Adrenal gland (tissue), 12 donors: ENCODE measurements around the gene IL31RA. TPM values are rescaled to one million over a fixed set of nuclear protein-coding genes. Genes with fewer than 3 reads are reported as not detected.

Experiments
- DNase-seq, 7 donors: peaks; one replicate each; pipeline ENCODE4 v3.0.0-alpha.2; 2019 to 2020
- H3K27ac ChIP-seq, 5 donors: fragments of 200-600 bp; sonication (generic) in 4 of 5; 1 replicate in 3 of 5; 2 replicates in 2 of 5; pipeline versions ENCODE4 v1.5.1 to v1.8.0; 2016 to 2020; ENCODE audit warnings: mild to moderate bottlenecking in 1 of 5
- H3K27me3 ChIP-seq: fragments of 200-600 bp; 2 replicates; pipeline ENCODE4 v1.8.0; 2021
- H3K36me3 ChIP-seq, 2 donors: fragments of 200-600 bp; replicated peaks in 1 of 2; 1 replicate in 1 of 2; 2 replicates in 1 of 2; pipeline versions ENCODE4 v1.5.1 to v1.8.0; 2018 to 2022
- H3K4me1 ChIP-seq, 2 donors: fragments of 200-600 bp; replicated peaks in 1 of 2; 1 replicate in 1 of 2; 2 replicates in 1 of 2; pipeline versions ENCODE4 v1.5.1 to v1.8.0; 2018 to 2021
- H3K4me3 ChIP-seq, 4 donors: fragments of 200-600 bp; sonication (generic) in 3 of 4; one replicate each; pipeline ENCODE4 v1.5.1; 2016 to 2018
- H3K9me3 ChIP-seq, 3 donors: fragments of 200-600 bp; sonication (generic) in 1 of 3; replicated peaks in 1 of 3; 1 replicate in 2 of 3; 2 replicates in 1 of 3; pipeline versions ENCODE4 v1.5.1 to v1.8.0; 2016 to 2021
- CTCF ChIP-seq, 6 experiments: fragments of 450-650 bp in 4 of 6; fragments of 200-600 bp in 2 of 6; sonication (generic) in 1 of 6; IDR thresholded peaks; 1 replicate in 5 of 6; 2 replicates in 1 of 6; pipeline versions ENCODE4 v1.5.1 to v1.8.0; 2016 to 2021; ENCODE audit warnings: antibody characterized with exemption in 6 of 6, mild to moderate bottlenecking in 2 of 6, moderate library complexity in 1 of 6
- POLR2A ChIP-seq, 2 donors: fragments of 450-650 bp; IDR thresholded peaks; one replicate each; pipeline ENCODE4 v1.6.1; 2017; ENCODE audit warnings: antibody characterized with exemption in 2 of 2, mild to moderate bottlenecking in 2 of 2, moderate library complexity in 1 of 2
- WGBS, 4 donors: extraction: QIAGEN DNeasy Blood & Tissue Kit in 2 of 4; methylation state at CpG; one replicate each; pipeline versions ENCODE4 v1.1.5 to v1.1.7; 2013 to 2017; 5-methylcytosine and 5-hydroxymethylcytosine counted together
- intact Hi-C, 2 donors: fragments of 100-400 bp; cut with DNase I; formaldehyde crosslinking; loops; one replicate each; pipeline versions ENCODE4 v1.14.1 to v1.15.0; 2022 to 2023
- polyA plus RNA-seq, 3 donors: library from polyadenylated mRNA; stranded (reverse); fragments of 200-250 nt in 2 of 3; fragments of 350-450 nt in 1 of 3; fragmentation: Illumina TruSeq in 1 of 3; extraction: RNeasy Lipid Tissue Mini Kit (QIAGEN cat#74804) in 1 of 3; gene quantifications; one replicate each; pipeline ENCODE4 v1.2.3, GENCODE V29; 2013 to 2014
- total RNA-seq, 9 donors: library from RNA; depleted of rRNA in 4 of 9; stranded (reverse); fragments of >200 nt in 4 of 9; fragments of 120-200 nt in 1 of 9; fragmentation: NEBNext Ultra II Directional in 1 of 9; extraction: Animal tissue kit (Norgen Biotek cat#: 25700) in 1 of 9; gene quantifications; one replicate each; pipeline versions ENCODE4 v1.1.0 to v1.2.4, GENCODE V29; 2013 to 2023
- donor health status: healthy with polysubstance abuse.
- donor health status: Bipolar disorder and iron deficiency.
- donor health status: DM: yes; HTN: yes; CAD: no.
- donor health status: DM: no; HTN: no; CAD: no.
- donor health status: DM: no; HTN: no; CAD: no.
- donor health status: DM: yes; HTN: yes; CAD: no.

IL31RA gene
- total and polyA plus RNA-seq, 12 donors, result 0.05 to 0.61 TPM; not detected in 10

GRCh38 chr5:55896238-55896637 lies 45.1 kb downstream of the IL31RA start:
- 96 to 98% (median 97%) methylated on average over 2 of the region's 2 CpGs for WGBS, 4 donors
- no peak for DNase-seq
- TF ChIP-seq CTCF (IDR thresholded peaks at IDR 0.05) (no peak), POLR2A (IDR thresholded peaks at IDR 0.05) (no peak)
- intact Hi-C loops, result no loop called here
- no peaks in the 10 kb centered on the region for H3K27me3 ChIP-seq
- H3K27ac ChIP-seq, result no peak overlapping the region
- no peaks in the 10 kb centered on the region for H3K4me1 ChIP-seq
- H3K36me3 ChIP-seq, result no peaks in the 10 kb centered on the region
- no peaks in the 10 kb centered on the region for H3K9me3 ChIP-seq
- H3K4me3 ChIP-seq, result no peak overlapping the region

GRCh38 chr5:55896663-55897062 lies 45.5 kb downstream of the IL31RA start:
- TF ChIP-seq CTCF (IDR thresholded peaks at IDR 0.05), result no peak
- no peak for TF ChIP-seq POLR2A (IDR thresholded peaks at IDR 0.05)
- no peaks in the 10 kb centered on the region for H3K36me3 ChIP-seq
- H3K27ac ChIP-seq, result no peak overlapping the region
- H3K4me1 ChIP-seq, result no peaks in the 10 kb centered on the region
- no peak overlapping the region for H3K4me3 ChIP-seq
- DNase-seq, result no peak
- intact Hi-C loops, result no loop called here
- 57 to 88% (median 80%) methylated on average over 2 of the region's 2 CpGs; no CpG with 5 or more reads in 1 of the 4 donors for WGBS, 4 donors
- no peaks in the 10 kb centered on the region for H3K27me3 ChIP-seq
- H3K9me3 ChIP-seq, result no peaks in the 10 kb centered on the region

- Histone ChIP-seq H3K27me3 (no peaks in the 10 kb centered on the region), H3K9me3 (no peaks in the 10 kb centered on the region), H3K27ac (no peak overlapping the region), H3K4me3 (no peak overlapping the region), H3K36me3 (no peaks in the 10 kb centered on the region), H3K4me1 (no peaks in the 10 kb centered on the region)
- intact Hi-C loops, result no loop called here
- TF ChIP-seq CTCF (IDR thresholded peaks at IDR 0.05) (no peak), POLR2A (IDR thresholded peaks at IDR 0.05) (no peak)
- WGBS, 4 donors, result 49 to 75% (median 70%) methylated on average over 8 of the region's 8 CpGs
- no peak for DNase-seq
Observed at GRCh38 chr5:55897206-55897894, 46.2 kb downstream of the IL31RA start.

GRCh38 chr5:55897905-55898304 lies 46.7 kb downstream of the IL31RA start:
- no peak for DNase-seq
- Histone ChIP-seq H3K4me3 (no peak overlapping the region), H3K27me3 (no peaks in the 10 kb centered on the region), H3K4me1 (no peaks in the 10 kb centered on the region), H3K27ac (no peak overlapping the region), H3K9me3 (no peaks in the 10 kb centered on the region), H3K36me3 (no peaks in the 10 kb centered on the region)
- no peak for TF ChIP-seq CTCF (IDR thresholded peaks at IDR 0.05)
- no peak for TF ChIP-seq POLR2A (IDR thresholded peaks at IDR 0.05)
- 76 to 87% (median 82%) methylated on average over 14 of the region's 14 CpGs for WGBS, 4 donors
- intact Hi-C loops, result no loop called here
